SK-N-MC (cell line): Measurements from ENCODE around the gene AGMO.

Source experiments
- EZH2 ChIP-seq: fragments of 200-600 bp; sonication (generic); IDR thresholded peaks from one replicate; pipeline ENCODE4 v1.6.1; 2017; ENCODE audit warnings: antibody characterized with exemption
- FOXP2 ChIP-seq: optimal IDR thresholded peaks from 2 replicates; pipeline ENCODE3; 2011; ENCODE audit warnings: mild to moderate bottlenecking, moderate library complexity; ENCODE audit not compliant: insufficient read depth; ENCODE audit errors: extremely low read length, control extremely low read depth
- POLR2AphosphoS5 ChIP-seq: IDR thresholded peaks from 2 replicates; pipeline ENCODE4 v1.6.1; 2012; ENCODE audit warnings: mild to moderate bottlenecking, low read depth, low read length, borderline replicate concordance

- no peak for TF ChIP-seq POLR2AphosphoS5
- TF ChIP-seq EZH2, result no peak
- TF ChIP-seq FOXP2, result no peak
Measured at GRCh38 chr7:15476531-15476918, 85.3 kb downstream of the AGMO start.
